Gastrocnemius medialis (tissue), 4 donors: ENCODE results near the gene CASK.
"Not testable (repeated sequence)": the region's sequence is repeated elsewhere in the genome, so short reads cannot be mapped to it uniquely, and the experiment has no call there.

Experiments used
- POLR2A ChIP-seq, 2 donors: fragments of 450-650 bp; IDR thresholded peaks; one replicate each; pipeline ENCODE4 v1.6.1; 2017; ENCODE audit warnings: antibody characterized with exemption in 2 of 2, mild to moderate bottlenecking in 2 of 2, moderate library complexity in 2 of 2
- TF ChIP-seq, protein P1 (sequence below), 5 experiments: fragments of 450-650 bp in 3 of 5; fragments of 200-600 bp in 2 of 5; sonication (generic) in 2 of 5; IDR thresholded peaks in 4 of 5; conservative IDR thresholded peaks in 1 of 5; 1 replicate in 4 of 5; 2 replicates in 1 of 5; pipeline ENCODE4 v1.5.1; 2016 to 2019; ENCODE audit warnings: antibody characterized with exemption in 5 of 5, mild to moderate bottlenecking in 3 of 5, moderate library complexity in 3 of 5

DNA sequence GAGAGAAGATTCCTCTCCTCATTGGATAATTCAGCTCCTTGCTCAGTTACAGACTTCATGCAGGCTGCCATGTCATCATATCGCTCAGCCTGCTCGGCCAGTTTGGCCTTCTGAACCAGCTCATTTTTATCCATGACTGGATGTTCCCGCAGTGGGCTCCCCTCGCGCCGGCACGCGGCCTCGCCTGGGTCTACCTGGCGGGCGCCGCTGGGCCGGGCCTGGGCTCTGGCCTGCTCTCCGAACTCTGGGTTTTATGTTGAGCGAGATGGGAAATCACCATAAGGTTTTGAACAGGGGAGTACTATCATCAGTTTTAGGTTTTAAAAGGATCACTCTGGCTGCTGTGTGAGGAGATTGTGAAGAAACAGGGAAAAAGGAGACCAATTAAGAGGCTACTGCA is 247.0 kb downstream of the CASK start:
- TF ChIP-seq, protein P1, sequence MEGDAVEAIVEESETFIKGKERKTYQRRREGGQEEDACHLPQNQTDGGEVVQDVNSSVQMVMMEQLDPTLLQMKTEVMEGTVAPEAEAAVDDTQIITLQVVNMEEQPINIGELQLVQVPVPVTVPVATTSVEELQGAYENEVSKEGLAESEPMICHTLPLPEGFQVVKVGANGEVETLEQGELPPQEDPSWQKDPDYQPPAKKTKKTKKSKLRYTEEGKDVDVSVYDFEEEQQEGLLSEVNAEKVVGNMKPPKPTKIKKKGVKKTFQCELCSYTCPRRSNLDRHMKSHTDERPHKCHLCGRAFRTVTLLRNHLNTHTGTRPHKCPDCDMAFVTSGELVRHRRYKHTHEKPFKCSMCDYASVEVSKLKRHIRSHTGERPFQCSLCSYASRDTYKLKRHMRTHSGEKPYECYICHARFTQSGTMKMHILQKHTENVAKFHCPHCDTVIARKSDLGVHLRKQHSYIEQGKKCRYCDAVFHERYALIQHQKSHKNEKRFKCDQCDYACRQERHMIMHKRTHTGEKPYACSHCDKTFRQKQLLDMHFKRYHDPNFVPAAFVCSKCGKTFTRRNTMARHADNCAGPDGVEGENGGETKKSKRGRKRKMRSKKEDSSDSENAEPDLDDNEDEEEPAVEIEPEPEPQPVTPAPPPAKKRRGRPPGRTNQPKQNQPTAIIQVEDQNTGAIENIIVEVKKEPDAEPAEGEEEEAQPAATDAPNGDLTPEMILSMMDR (IDR thresholded peaks at IDR 0.05 in 4 of 5, conservative IDR thresholded peaks at IDR 0.05 in 1 of 5) = not testable (repeated sequence)
- TF ChIP-seq POLR2A (IDR thresholded peaks at IDR 0.05) = not testable (repeated sequence)
